ENCODE measurements around the gene CTNNA3.

The CTNNA3 gene

DNA sequence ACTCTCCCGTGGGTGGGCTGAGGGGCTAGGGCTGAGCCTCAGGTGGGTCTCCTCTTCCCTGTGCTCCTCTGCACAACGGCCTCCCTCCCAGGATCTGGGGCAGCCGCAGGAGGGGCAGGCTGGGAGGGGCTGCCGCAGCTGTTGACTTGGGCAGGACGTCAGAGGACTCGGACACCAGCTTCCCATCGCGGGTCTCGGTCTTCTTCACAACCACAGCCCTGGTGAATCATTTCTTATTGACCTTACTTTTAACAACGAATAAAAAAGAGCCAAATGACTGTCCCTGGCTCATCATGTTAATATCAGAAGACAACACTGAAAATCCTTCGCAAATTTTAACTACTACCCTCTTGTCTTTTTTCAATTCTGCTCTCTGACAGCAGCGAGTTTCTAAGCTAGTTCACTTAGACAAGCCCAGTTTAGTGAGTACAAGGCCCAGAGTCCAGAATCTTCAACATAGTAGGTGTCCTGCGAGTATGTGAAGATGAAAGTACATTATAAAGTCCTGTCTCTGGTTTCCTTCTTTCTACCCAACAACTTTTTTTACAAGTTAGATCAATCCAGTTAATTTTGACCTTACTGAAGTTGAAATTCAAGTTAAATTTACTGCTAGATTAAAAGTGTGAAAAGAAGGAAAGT, 32.4 kb downstream of the CTNNA3 start:
- Histone ChIP-seq H3K9ac (ENCODE audit: low read length) (no peak overlapping the region), H2AFZ (ENCODE audit: low read depth, low read length, severe bottlenecking) (no peak overlapping the region), H4K20me1 (ENCODE audit: low read depth, low read length) (no peaks in the 10 kb centered on the region), H3K36me3 (ENCODE audit: low read length) (no peaks in the 10 kb centered on the region), H3K79me2 (ENCODE audit: insufficient read depth, low read length) (no peaks in the 10 kb centered on the region), H3K27ac (ENCODE audit: low read depth, low read length) (no peak overlapping the region), H3K9me2 (replicated peaks; ENCODE audit: insufficient read depth, low read length) (no peaks in the 10 kb centered on the region), H3F3A (ENCODE audit: insufficient read depth) (no peaks in the 10 kb centered on the region), H3K4me3 (ENCODE audit: insufficient read depth, low read length, poor library complexity, severe bottlenecking) (no peak overlapping the region), H3K9me3 (ENCODE audit: insufficient read depth, low read length) (no peaks in the 10 kb centered on the region), H3K4me2 (ENCODE audit: low read depth, low read length, poor library complexity, severe bottlenecking) (no peak overlapping the region), H3K27me3 (ENCODE audit: low read length) (no peaks in the 10 kb centered on the region)
- TF ChIP-seq EZH2phosphoT487 (conservative IDR thresholded peaks at IDR 0.05; ENCODE audit: low read length), result no peak
- TF ChIP-seq, protein P1, sequence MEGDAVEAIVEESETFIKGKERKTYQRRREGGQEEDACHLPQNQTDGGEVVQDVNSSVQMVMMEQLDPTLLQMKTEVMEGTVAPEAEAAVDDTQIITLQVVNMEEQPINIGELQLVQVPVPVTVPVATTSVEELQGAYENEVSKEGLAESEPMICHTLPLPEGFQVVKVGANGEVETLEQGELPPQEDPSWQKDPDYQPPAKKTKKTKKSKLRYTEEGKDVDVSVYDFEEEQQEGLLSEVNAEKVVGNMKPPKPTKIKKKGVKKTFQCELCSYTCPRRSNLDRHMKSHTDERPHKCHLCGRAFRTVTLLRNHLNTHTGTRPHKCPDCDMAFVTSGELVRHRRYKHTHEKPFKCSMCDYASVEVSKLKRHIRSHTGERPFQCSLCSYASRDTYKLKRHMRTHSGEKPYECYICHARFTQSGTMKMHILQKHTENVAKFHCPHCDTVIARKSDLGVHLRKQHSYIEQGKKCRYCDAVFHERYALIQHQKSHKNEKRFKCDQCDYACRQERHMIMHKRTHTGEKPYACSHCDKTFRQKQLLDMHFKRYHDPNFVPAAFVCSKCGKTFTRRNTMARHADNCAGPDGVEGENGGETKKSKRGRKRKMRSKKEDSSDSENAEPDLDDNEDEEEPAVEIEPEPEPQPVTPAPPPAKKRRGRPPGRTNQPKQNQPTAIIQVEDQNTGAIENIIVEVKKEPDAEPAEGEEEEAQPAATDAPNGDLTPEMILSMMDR (IDR thresholded peaks at IDR 0.05; ENCODE audit: insufficient read depth, low read length, poor library complexity, severe bottlenecking), result no peak

DNA sequence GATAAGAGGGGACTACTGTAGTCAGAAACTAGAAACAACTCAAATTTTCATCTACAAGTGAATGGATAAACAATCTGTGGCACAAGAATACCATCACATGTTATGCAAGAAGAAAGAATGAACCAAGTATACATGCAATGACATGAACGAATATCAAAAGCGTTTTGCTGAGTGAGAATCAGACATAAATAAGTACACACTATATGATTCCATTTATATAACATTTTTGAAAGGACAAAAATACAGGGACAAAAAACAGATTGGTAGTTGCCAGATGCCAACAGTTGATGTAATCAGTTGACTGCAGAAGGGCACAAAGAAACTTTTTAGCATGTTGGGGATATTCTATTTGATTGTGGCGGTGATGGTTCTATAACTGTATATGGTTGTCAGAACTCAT, 33.6 kb downstream of the CTNNA3 start:
- Histone ChIP-seq H3K36me3 (ENCODE audit: low read length) (no peaks in the 10 kb centered on the region), H3K4me3 (ENCODE audit: insufficient read depth, low read length, poor library complexity, severe bottlenecking) (no peak overlapping the region), H2AFZ (ENCODE audit: low read depth, low read length, severe bottlenecking) (no peak overlapping the region), H3K9ac (ENCODE audit: low read length) (no peak overlapping the region), H3F3A (ENCODE audit: insufficient read depth) (no peaks in the 10 kb centered on the region), H3K79me2 (ENCODE audit: insufficient read depth, low read length) (no peaks in the 10 kb centered on the region), H4K20me1 (ENCODE audit: low read depth, low read length) (no peaks in the 10 kb centered on the region), H3K9me3 (ENCODE audit: insufficient read depth, low read length) (no peaks in the 10 kb centered on the region), H3K9me2 (replicated peaks; ENCODE audit: insufficient read depth, low read length) (no peaks in the 10 kb centered on the region), H3K4me2 (ENCODE audit: low read depth, low read length, poor library complexity, severe bottlenecking) (no peak overlapping the region), H3K27me3 (ENCODE audit: low read length) (no peaks in the 10 kb centered on the region), H3K27ac (ENCODE audit: low read depth, low read length) (no peak overlapping the region)
- no peak for TF ChIP-seq EZH2phosphoT487 (conservative IDR thresholded peaks at IDR 0.05; ENCODE audit: low read length)

DNA sequence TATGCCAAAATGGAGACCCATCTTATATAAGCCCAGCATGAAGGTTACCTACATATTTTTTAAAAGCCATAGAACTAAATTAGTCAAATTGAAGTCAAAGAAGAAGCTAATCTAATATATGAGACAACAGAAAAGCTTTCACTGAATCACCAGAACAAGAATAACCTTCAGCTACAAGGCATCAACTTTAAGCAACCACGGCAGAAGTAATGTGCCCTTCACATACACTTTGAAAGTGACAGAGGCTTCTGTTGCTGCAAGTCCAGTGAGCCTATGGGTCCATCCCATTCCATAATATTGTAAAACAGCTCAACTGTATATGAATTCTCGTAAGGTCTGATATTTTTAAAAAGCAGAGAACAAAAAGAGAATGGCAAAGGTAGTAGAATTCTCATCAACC, 36.5 kb downstream of the CTNNA3 start:
- Histone ChIP-seq H3K9me2 (replicated peaks; ENCODE audit: insufficient read depth, low read length) (no peaks in the 10 kb centered on the region), H3K4me3 (ENCODE audit: insufficient read depth, low read length, poor library complexity, severe bottlenecking) (no peak overlapping the region), H3F3A (ENCODE audit: insufficient read depth) (no peaks in the 10 kb centered on the region), H3K36me3 (ENCODE audit: low read length) (no peaks in the 10 kb centered on the region), H3K27me3 (ENCODE audit: low read length) (no peaks in the 10 kb centered on the region), H4K20me1 (ENCODE audit: low read depth, low read length) (no peaks in the 10 kb centered on the region), H3K79me2 (ENCODE audit: insufficient read depth, low read length) (no peaks in the 10 kb centered on the region), H3K9me3 (ENCODE audit: insufficient read depth, low read length) (no peaks in the 10 kb centered on the region), H3K4me2 (ENCODE audit: low read depth, low read length, poor library complexity, severe bottlenecking) (no peak overlapping the region), H3K9ac (ENCODE audit: low read length) (no peak overlapping the region), H2AFZ (ENCODE audit: low read depth, low read length, severe bottlenecking) (no peak overlapping the region), H3K27ac (ENCODE audit: low read depth, low read length) (no peak overlapping the region)
- no peak for TF ChIP-seq EZH2phosphoT487 (conservative IDR thresholded peaks at IDR 0.05; ENCODE audit: low read length)
- TF ChIP-seq, protein P1 (IDR thresholded peaks at IDR 0.05; ENCODE audit: insufficient read depth, low read length, poor library complexity, severe bottlenecking), result no peak

DNA sequence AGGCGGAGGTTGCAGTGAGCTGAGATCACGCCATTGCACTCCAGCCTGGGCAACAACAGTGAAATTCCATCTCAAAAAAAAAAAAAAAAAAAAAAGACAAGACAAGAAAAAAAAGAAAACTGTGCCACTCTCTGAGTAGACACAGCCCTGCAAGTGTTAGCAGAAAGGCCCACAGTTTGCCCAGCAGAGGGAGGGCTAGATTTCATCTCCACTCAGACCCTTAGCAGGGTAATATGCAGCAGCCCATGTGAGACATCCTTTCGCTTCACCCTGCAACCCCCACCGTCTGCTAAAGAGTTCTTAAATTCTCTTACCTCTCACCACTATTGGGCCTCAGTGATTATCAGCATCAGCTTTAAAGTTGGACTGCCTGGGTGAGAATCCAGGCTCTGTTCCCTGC, 38.2 kb downstream of the CTNNA3 start:
- no peak overlapping the region for H2AFZ ChIP-seq (ENCODE audit: low read depth, low read length, severe bottlenecking)
- H3F3A ChIP-seq (ENCODE audit: insufficient read depth), result no peaks in the 10 kb centered on the region
- no peak overlapping the region for H3K4me2 ChIP-seq (ENCODE audit: low read depth, low read length, poor library complexity, severe bottlenecking)
- no peaks in the 10 kb centered on the region for H3K27me3 ChIP-seq (ENCODE audit: low read length)
- no peaks in the 10 kb centered on the region for H3K36me3 ChIP-seq (ENCODE audit: low read length)
- no peaks in the 10 kb centered on the region for H3K9me3 ChIP-seq (ENCODE audit: insufficient read depth, low read length)
- no peak overlapping the region for H3K27ac ChIP-seq (ENCODE audit: low read depth, low read length)
- H3K79me2 ChIP-seq (ENCODE audit: insufficient read depth, low read length), result no peaks in the 10 kb centered on the region
- H4K20me1 ChIP-seq (ENCODE audit: low read depth, low read length), result no peaks in the 10 kb centered on the region
- no peak overlapping the region for H3K9ac ChIP-seq (ENCODE audit: low read length)
- H3K4me3 ChIP-seq (ENCODE audit: insufficient read depth, low read length, poor library complexity, severe bottlenecking), result no peak overlapping the region
- no peak for TF ChIP-seq EZH2phosphoT487 (conservative IDR thresholded peaks at IDR 0.05; ENCODE audit: low read length)
- TF ChIP-seq, protein P1 (IDR thresholded peaks at IDR 0.05; ENCODE audit: insufficient read depth, low read length, poor library complexity, severe bottlenecking), result no peak
- H3K9me2 ChIP-seq (replicated peaks; ENCODE audit: insufficient read depth, low read length), result no peaks in the 10 kb centered on the region
